Activated gamma-delta T cell treated with Interleukin-2 at 50 U/mL for 16 hours (primary cell): ENCODE data around the gene SFT2D3.
"Not testable (repeated sequence)": the region's sequence is repeated elsewhere in the genome, so short reads cannot be mapped to it uniquely, and the experiment has no call there.

Experiments
- DNase-seq: peaks from one replicate; pipeline ENCODE4 v3.0.0-alpha.2; 2020

The SFT2D3 gene

DNA sequence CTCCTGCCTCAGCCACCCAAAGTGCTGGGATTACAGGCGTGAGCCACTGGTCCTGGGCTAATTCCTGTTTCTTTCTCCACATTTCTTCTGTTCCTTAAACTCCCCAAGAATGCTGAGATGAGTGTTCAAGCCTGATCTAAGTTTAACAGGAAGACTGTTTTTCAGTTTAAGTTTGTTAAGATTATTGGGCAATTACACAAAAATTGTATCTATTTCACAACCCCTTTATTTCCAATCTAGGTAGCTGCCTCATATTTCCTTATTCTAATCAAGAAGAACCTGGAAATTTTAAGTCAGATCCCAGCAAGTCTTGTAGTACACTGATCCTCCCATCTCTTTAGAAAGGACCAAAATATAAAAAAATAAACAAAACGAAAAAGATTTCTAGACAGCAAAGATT lies 11.7 kb downstream of the SFT2D3 start:
- DNase-seq, result no peak

DNA sequence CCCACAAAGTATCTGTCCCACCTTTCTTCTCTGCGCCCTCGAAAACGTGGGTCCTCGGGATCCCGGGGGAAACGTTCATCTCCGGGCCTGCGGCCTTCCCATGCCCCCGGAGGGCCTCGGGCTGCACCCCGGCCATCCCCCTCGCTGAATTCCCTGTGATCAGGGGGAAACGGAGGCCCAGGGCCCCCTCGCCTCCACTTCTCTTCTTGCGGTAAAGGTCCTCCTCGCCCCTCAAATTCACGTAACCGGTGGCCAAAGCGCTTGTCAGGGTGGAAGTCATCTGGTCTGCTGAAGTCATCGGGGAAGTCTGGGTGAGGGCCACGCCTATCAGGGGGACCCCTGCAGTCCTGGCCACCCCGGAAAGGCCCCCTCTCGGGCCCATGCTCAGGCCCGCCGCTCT lies 12.3 kb downstream of the SFT2D3 start:
- no peak for DNase-seq

GRCh38 chr2:127715778-127716449 lies 14.6 kb downstream of the SFT2D3 start:
- no peak for DNase-seq

DNA sequence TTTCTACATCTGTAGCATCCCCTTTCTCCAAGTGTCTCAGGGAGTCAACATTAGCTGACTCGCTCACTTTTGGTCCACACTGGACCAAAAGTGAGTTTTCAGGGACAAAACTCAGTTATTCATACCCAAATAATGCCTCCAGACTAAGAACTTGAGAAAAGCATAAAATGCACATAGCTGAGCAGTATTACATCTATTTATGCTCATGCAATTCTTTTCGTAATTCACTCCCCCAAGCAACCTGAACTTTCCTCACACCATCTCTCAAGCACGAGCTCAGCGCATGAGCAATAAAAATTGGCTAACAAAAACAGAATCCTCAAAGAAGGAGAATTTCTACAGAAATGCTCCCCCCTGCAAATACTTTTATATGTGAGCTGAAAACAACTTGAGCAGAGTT lies 17.0 kb downstream of the SFT2D3 start:
- no peak for DNase-seq

GRCh38 chr2:127719301-127720218 lies 18.3 kb downstream of the SFT2D3 start:
- no peak for DNase-seq

GRCh38 chr2:127721311-127721977 lies 20.1 kb downstream of the SFT2D3 start:
- DNase-seq, result no peak

- DNase-seq, result no peak
These were observed 20.7 kb downstream of the SFT2D3 start for GRCh38 chr2:127721978-127722355.

DNA sequence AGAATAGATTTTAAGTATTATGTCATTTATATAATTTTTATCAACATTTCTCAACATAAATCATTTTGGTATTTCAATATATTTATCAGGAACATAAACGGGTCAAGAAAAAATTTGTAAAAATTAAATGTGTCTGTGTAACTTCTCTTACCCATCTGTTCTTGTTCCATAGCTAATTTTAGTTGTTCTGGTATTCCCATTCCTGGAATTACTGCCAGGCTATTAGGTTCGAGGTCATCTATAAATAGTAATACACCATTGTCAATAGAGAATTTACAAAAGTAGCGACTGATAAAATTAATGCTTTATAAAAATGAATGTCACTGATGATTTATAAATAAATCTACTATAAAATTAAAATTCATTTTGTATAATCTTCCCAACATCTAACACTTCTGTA lies 21.5 kb downstream of the SFT2D3 start:
- no peak for DNase-seq

GRCh38 chr2:127726158-127726880 lies 25.0 kb downstream of the SFT2D3 start:
- DNase-seq, result no peak

DNA sequence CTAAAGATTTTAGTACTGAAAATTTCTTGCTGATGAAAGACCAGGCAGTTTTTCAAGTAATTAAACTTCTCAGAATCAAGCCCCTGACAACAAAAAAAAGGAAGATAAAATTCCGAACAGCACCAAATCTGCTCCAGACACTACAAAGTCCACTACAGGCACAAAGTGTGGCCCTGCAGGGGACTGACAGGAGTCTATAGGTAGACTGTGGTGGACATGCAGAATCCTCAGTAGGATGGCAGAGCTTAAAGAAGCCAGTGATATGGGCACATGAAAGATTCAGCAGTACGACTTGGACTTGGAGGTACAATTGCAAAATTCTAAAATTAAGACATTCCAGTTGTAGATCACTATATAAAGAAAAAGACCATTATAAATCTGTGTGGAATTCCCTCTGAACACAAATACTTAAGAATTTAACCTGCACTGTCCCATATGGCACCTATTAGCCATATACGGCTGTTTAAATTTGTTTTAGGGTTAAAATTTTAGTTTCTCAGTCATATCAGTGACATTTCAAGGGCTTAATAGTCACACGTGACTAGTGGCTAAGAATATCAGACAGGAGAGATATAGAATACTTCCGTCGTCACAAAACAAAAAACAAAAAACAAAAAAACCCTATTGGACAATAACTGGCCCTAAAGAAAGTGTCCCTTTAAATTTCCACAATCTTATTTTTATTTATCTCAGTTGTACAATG lies 32.0 kb downstream of the SFT2D3 start:
- no peak for DNase-seq

DNA sequence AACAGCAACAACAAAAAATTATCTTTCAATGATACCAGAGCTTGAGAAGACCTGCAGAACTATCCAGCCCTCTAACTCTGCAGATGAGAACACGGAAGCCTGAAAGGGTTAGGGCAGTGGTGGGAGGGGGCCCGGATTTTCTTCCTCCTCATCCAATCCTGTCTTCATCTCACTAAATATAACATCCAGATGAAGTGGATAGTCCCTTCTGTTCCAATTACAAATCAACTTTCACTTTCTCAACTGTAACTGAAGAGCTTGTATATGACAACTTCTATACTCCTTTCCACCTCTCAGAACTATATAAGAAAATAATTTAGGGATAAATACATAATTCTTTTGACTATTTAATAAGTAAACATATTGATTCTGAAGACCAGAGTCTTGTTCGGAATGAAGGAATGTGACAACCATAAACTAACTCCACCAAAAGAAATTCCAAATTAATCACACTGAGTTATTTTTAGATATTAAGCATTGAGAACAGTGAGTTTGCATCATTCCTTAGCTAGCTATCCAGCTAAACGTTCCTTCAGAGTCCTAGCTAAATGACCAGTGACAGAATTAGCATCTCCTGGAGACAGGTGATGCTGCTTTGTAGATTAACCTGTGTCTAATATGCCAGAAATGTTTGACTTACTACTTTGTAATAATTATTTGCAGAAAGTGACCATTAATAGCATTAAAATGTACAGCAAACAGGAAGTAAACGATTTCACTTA lies 32.7 kb downstream of the SFT2D3 start:
- DNase-seq, result no peak

DNA sequence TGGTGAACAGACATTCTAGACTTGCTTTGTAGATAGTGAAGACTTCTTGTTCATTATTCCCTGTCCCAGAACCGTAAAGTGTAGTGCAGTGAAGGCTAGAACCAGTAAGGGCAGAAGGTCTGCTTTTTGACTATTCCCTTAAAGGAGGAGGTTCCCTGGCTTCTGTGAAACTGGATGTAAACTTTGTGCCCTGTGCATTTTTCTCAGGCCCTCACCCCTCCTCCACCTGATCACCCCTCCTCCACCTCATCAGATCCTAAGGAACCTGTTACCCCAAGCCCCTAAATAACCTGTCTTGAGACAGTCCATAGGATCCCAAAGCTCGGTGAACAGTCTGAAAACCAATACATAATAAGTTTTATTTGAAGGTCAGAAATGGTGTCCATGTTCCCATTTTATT lies 33.7 kb downstream of the SFT2D3 start:
- no peak for DNase-seq

- DNase-seq, result no peak
These were observed 34.5 kb downstream of the SFT2D3 start for GRCh38 chr2:127735537-127736399.

- no peak for DNase-seq
These were observed 36.6 kb downstream of the SFT2D3 start for GRCh38 chr2:127737892-127738291.

DNA sequence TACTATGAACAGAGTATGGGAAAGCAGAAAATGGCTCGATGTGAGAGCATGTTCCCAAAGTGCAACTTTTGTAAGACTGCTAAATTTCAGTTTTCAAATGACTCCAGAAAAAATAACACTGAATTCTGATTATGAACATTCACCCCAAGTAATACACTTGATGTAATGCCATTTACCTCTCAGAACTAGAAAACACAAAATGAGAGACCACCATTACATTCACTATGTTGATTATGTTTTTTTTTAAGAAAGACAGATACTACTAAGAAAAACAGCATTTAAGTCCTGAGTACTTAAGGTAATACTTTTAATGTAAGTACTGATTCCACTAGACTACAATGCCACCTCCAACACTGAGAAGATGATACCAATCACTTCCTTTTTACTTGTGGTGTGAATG lies 38.5 kb downstream of the SFT2D3 start:
- DNase-seq, result no peak

GRCh38 chr2:127740665-127741288 lies 39.5 kb downstream of the SFT2D3 start:
- no peak for DNase-seq

- no peak for DNase-seq
These were observed 42.3 kb downstream of the SFT2D3 start for GRCh38 chr2:127743477-127744026.

GRCh38 chr2:127747621-127748020 lies 46.3 kb downstream of the SFT2D3 start:
- DNase-seq, result no peak

- DNase-seq, result not testable (repeated sequence)
These were observed 48.2 kb downstream of the SFT2D3 start for GRCh38 chr2:127749537-127749936.

DNA sequence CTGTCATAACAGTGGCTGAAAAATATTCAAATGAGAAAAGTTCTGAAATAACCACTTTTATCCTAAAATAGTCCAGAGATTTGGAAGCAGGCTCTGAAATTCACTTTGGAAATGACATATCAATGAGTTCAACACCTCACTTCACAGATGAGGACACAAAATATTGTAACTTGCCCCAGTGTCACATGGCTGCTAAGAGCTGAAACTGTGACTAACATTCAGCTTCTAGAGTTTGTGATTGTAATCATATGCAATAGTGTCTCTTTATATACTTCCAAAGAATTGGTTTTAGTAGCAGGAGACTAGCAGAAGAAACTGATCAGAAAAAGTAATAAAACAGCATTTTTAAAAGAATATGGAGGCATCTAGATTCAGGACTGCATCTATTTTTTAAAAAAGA lies 52.1 kb downstream of the SFT2D3 start:
- DNase-seq, result no peak
